CD4-positive, alpha-beta T cell (primary cell): ENCODE results near the gene ZNF790. TPM values are rescaled to one million over a fixed set of nuclear protein-coding genes. Genes with fewer than 3 reads are reported as not detected.
A peak's percentile ranks its signal among the peaks of the same experiment; 100 is the strongest.
"Not testable (repeated sequence)": the region's sequence is repeated elsewhere in the genome, so short reads cannot be mapped to it uniquely, and the experiment has no call there.

Experiments
- ATAC-seq: fragments of 200-7000 bp; cut with Tn5 transposase; one replicate; pipeline ENCODE4 v1.10.0; 2022; ENCODE audit warnings: mild to moderate bottlenecking; ENCODE audit not compliant: poor library complexity
- CTCF ChIA-PET: fragments of 350-600 bp; sonication (Branson Sonifier 250); formaldehyde crosslinking; loops from one replicate; lab custom pipeline; 2021; ENCODE audit warnings: antibody characterized with exemption, inconsistent platforms; lab: Charles Lee
- POLR2A ChIA-PET: fragments of 350-600 bp; sonication (Branson Sonifier 250); formaldehyde crosslinking; loops from one replicate; lab custom pipeline; 2021; ENCODE audit warnings: antibody characterized with exemption, inconsistent platforms; lab: Charles Lee
- DNase-seq, 14 experiments: peaks; one replicate each; pipeline ENCODE4 v3.0.0-alpha.2; 2013 to 2020; ENCODE audit warnings: mixed read lengths in 2 of 14
- H3K27ac ChIP-seq, 2 donors: one replicate each; pipeline versions ENCODE4 v1.5.1 to v1.7.0; 2013; ENCODE audit warnings: low read length in 2 of 2, low read depth in 1 of 2, mild to moderate bottlenecking in 1 of 2
- H3K27me3 ChIP-seq, 2 experiments: 1 replicate in 1 of 2; 2 replicates in 1 of 2; pipeline versions ENCODE4 v1.6.1 to v1.7.0; 2013; ENCODE audit warnings: low read length in 2 of 2, control low read depth in 1 of 2, mild to moderate bottlenecking in 1 of 2, moderate library complexity in 1 of 2; ENCODE audit not compliant: insufficient read depth in 2 of 2, control insufficient read depth in 1 of 2
- H3K36me3 ChIP-seq: one replicate; pipeline ENCODE4 v1.6.1; 2013; ENCODE audit warnings: low read length, control low read depth; ENCODE audit not compliant: insufficient read depth
- H3K4me1 ChIP-seq: one replicate; pipeline ENCODE4 v1.6.1; 2013; ENCODE audit warnings: low read length, control low read depth; ENCODE audit not compliant: insufficient read depth
- H3K4me3 ChIP-seq: one replicate; pipeline ENCODE4 v1.5.1; 2013; ENCODE audit warnings: mild to moderate bottlenecking, low read length, moderate library complexity
- H3K9me3 ChIP-seq, 2 experiments: 1 replicate in 1 of 2; 2 replicates in 1 of 2; pipeline versions ENCODE4 v1.6.1 to v1.7.0; 2013; ENCODE audit warnings: low read length in 2 of 2, mild to moderate bottlenecking in 2 of 2, control low read depth in 1 of 2, moderate library complexity in 1 of 2; ENCODE audit not compliant: control insufficient read depth in 1 of 2, insufficient read depth in 1 of 2
- H3K27ac Mint-ChIP-seq: one replicate; pipeline ENCODE4 v1.8.0; 2020; ENCODE audit warnings: mixed read lengths
- H3K27me3 Mint-ChIP-seq: one replicate; pipeline ENCODE4 v1.8.0; 2021; ENCODE audit warnings: mixed read lengths
- H3K36me3 Mint-ChIP-seq: one replicate; pipeline ENCODE4 v1.8.0; 2021; ENCODE audit warnings: low read depth, mixed read lengths
- H3K4me1 Mint-ChIP-seq: one replicate; pipeline ENCODE4 v1.8.0; 2021; ENCODE audit warnings: low read depth, mixed read lengths
- H3K4me3 Mint-ChIP-seq: one replicate; pipeline ENCODE4 v1.8.0; 2020; ENCODE audit warnings: mild to moderate bottlenecking, mixed read lengths
- H3K9me3 Mint-ChIP-seq: one replicate; pipeline ENCODE4 v1.8.0; 2020; ENCODE audit warnings: mixed read lengths
- intact Hi-C, 2 experiments: fragments of 100-400 bp; cut with DNase I in 1 of 2; cut with micrococcal nuclease in 1 of 2; formaldehyde crosslinking; loops; one replicate each; pipeline versions ENCODE4 v1.15.1 to v1.9.0; 2023 to 2025; cut with DNase I, micrococcal nuclease
- total RNA-seq, 174 experiments: library from RNA in 2 of 174; stranded (reverse) in 2 of 174; gene quantifications; one replicate each; pipeline ENCODE4 v1.2.3 and lab custom pipeline; 2021 to 2026
- TF ChIP-seq, protein P1 (sequence below): fragments of 200-600 bp; IDR thresholded peaks from one replicate; pipeline ENCODE4 v1.8.0; 2022; ENCODE audit warnings: antibody characterized with exemption, mild to moderate bottlenecking

The ZNF790 gene
- total RNA-seq, 2 experiments from 2014 or later = 2.9 to 3.5 TPM

DNA sequence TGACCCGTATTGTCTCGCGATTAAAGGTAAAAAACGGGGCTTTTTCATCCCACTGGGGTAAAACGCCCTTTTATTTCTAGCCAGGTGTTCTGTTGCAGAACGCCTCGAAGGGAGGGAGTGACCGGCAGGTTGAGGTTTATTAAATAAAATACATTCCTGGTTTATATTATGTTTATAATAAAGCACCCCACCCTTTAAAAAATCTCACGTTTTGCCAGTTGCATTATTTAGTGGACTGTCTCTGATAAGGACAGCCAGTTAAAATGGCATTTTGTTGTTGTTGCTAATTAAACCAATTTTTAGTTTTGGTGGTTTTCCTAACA, 40.4 kb downstream of the ZNF790 start:
- H3K27me3 Mint-ChIP-seq = no peaks in the 10 kb centered on the region
- TF ChIP-seq, protein P1, sequence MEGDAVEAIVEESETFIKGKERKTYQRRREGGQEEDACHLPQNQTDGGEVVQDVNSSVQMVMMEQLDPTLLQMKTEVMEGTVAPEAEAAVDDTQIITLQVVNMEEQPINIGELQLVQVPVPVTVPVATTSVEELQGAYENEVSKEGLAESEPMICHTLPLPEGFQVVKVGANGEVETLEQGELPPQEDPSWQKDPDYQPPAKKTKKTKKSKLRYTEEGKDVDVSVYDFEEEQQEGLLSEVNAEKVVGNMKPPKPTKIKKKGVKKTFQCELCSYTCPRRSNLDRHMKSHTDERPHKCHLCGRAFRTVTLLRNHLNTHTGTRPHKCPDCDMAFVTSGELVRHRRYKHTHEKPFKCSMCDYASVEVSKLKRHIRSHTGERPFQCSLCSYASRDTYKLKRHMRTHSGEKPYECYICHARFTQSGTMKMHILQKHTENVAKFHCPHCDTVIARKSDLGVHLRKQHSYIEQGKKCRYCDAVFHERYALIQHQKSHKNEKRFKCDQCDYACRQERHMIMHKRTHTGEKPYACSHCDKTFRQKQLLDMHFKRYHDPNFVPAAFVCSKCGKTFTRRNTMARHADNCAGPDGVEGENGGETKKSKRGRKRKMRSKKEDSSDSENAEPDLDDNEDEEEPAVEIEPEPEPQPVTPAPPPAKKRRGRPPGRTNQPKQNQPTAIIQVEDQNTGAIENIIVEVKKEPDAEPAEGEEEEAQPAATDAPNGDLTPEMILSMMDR = no peak
- peak overlapping the region; percentile 100 for H3K4me3 Mint-ChIP-seq
- no peak for DNase-seq
- CTCF ChIA-PET = no interaction called here
- Histone ChIP-seq H3K27me3 (no peaks in the 10 kb centered on the region), H3K4me3 (peak overlapping the region; percentile 76), H3K9me3 (peaks cover 33 to 65% of the 10 kb centered on the region in 2 experiments), H3K36me3 (peaks cover 12% of the 10 kb centered on the region), H3K4me1 (peaks cover 14% of the 10 kb centered on the region), H3K27ac (peak overlapping the region; percentile 63 to 67)
- POLR2A ChIA-PET = interaction anchor here (1.0 to 2.3 kb wide), 4 partner anchors 40 to 280 kb away, joined by 5 to 16 read pairs (median 10); partner anchors contain the start of genes ZNF345, ZNF382, ZNF420 and ZNF790
- intact Hi-C loops = loop anchor here (1.0 kb wide), 3 partner anchors 24 to 53 kb away; partner anchors contain the start of genes ZNF345 (in 1 of the 2) and ZNF790 (in 1 of the 2)
- peaks cover 75% of the 10 kb centered on the region for H3K36me3 Mint-ChIP-seq
- H3K9me3 Mint-ChIP-seq = peaks cover 16% of the 10 kb centered on the region
- ATAC-seq = no peak
- peak overlapping the region; percentile 99 for H3K27ac Mint-ChIP-seq
- H3K4me1 Mint-ChIP-seq = peaks cover 26% of the 10 kb centered on the region

DNA sequence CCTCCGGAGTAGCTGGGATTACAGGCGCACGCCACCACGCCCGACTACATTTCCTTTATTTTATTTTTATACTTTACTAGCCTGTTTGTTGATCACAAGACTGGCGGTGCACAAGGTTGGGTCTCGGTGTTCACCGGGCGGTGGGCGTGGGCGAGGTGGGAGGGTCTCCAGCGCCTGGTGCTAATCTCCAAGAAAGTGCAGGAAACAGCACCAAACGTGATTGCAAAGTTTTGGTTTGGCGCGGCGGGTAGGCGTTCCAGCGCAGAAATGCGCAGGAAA, 41.5 kb downstream of the ZNF790 start:
- ChIA-PET POLR2A (interaction anchor here (0.6 to 2.3 kb wide), 9 partner anchors 24 to 798 kb away, joined by 3 to 16 read pairs (median 5); partner anchors contain the start of genes ZNF345, ZNF382, ZNF420 and ZNF540), CTCF (interaction anchor here (0.7 to 0.9 kb wide), 2 partner anchors 54 to 307 kb away, joined by 3 read pairs; partner anchors contain the start of genes ZNF345 and ZNF566)
- peaks cover 22% of the 10 kb centered on the region for H3K9me3 Mint-ChIP-seq
- peak overlapping the region; percentile 100 for H3K4me3 Mint-ChIP-seq
- H3K4me1 ChIP-seq = peaks cover 14% of the 10 kb centered on the region
- peaks cover 26% of the 10 kb centered on the region for H3K4me1 Mint-ChIP-seq
- peaks cover 38 to 67% of the 10 kb centered on the region in 2 experiments for H3K9me3 ChIP-seq
- intact Hi-C loops = no loop called here
- DNase-seq (no peak), ATAC-seq (no peak)
- H3K27me3 ChIP-seq = no peaks in the 10 kb centered on the region
- TF ChIP-seq, protein P1 = no peak
- H3K36me3 ChIP-seq = peaks cover 6% of the 10 kb centered on the region
- H3K27ac Mint-ChIP-seq = peak overlapping the region; percentile 99
- peaks cover 9% of the 10 kb centered on the region for H3K27me3 Mint-ChIP-seq
- peak overlapping the region; percentile 63 to 67 for H3K27ac ChIP-seq
- H3K36me3 Mint-ChIP-seq = peaks cover 74% of the 10 kb centered on the region
- H3K4me3 ChIP-seq = peak overlapping the region; percentile 76

DNA sequence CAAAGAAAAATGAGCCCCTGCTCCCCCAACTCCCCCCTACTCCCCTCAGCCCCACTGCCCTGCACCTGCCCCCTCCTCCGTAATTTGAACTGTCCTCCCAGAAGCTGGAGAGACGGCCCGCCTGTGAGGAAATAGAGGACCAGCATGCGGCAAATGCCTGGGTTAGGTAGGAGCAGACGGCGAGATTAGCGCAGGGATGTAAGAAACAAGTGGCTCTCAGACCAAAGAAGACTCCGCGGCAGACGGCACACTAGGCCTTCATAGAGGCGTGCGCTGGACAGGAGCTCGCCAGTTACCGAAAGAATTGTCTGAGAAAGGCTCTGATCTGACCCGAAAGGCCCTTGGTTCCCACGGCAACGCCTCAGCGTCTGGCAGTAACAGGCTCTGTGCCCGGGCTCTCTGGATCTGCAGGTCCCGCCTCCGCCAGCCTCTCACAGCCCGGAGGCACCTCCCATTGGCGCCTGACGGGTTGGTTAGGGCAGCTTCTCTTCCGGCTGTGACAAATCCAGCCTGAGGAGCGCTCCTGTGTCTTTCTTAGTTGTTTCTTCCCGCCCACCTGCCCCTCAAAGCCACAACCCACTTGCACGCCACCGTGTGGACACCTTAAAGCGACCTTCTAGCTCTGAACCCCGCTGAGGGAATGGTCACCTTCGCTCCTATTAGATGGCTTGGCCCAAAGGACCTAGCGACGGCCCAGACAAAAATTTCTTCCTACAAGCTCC, 46.6 kb downstream of the ZNF790 start:
- H3K27ac ChIP-seq, intact Hi-C loops, CTCF ChIA-PET, H3K36me3 ChIP-seq, H3K27me3 ChIP-seq, H3K27me3 Mint-ChIP-seq, H3K4me1 ChIP-seq, POLR2A ChIA-PET, H3K4me1 Mint-ChIP-seq, H3K27ac Mint-ChIP-seq: not testable (repeated sequence)
- H3K9me3 ChIP-seq = peaks cover 44 to 65% of the 10 kb centered on the region in 2 experiments
- ATAC-seq (peak; percentile 100), DNase-seq (peak in 4 of 14 experiments; percentile 5 to 22 (median 11))
- H3K9me3 Mint-ChIP-seq = peaks cover 20% of the 10 kb centered on the region
- H3K36me3 Mint-ChIP-seq = peaks cover 48% of the 10 kb centered on the region
- H3K4me3 ChIP-seq = peak overlapping the region; percentile 10
- peak overlapping the region; percentile 51 for H3K4me3 Mint-ChIP-seq
